GM19043 (cell line): ENCODE measurements around the gene MMP26.

Experiments used
- ATAC-seq: cut with Tn5 transposase; IDR thresholded peaks from one replicate; pipeline ENCODE4 v1.9.1; 2021; ENCODE audit warnings: low read depth; ENCODE audit not compliant: unreplicated experiment

The MMP26 gene

DNA sequence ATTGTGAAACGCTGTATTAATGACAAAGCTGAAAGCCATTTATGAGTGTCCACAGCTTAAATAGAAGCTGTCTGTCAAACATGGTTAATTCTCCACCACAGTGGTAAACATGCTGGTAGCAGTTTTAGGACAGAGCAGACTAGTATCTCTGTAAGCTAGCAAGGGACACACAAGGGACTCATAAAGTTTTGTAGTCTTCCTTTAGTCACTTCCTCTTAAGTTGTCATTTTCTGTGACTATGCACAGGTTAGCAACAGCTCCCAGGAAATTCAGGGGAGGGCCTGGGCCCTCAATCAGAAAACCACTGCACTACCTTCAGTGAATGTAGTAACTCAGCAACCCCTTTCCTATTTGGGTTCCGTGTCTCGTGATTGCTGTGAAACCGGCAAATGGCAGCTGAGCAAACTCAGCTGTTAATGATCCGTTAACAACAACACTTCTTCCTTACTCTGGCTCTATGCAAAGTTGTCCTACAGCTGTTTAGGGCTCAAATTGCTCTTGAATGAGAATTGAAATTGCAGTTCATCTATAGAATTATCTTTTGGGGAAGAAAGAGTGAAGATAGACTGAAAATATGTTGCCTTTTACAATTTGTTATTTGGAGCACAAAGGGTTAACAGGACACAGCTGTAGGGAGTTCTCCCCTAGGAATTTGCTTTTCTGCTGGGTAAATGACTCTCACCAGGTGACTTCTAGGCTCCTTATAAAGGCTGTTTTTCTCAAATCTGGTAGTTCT lies at the start of gene MMP26:
MMP26 (plus strand) TSS at position 731 of the 736 bp plus-strand sequence.
- ATAC-seq = peak; percentile 72

DNA sequence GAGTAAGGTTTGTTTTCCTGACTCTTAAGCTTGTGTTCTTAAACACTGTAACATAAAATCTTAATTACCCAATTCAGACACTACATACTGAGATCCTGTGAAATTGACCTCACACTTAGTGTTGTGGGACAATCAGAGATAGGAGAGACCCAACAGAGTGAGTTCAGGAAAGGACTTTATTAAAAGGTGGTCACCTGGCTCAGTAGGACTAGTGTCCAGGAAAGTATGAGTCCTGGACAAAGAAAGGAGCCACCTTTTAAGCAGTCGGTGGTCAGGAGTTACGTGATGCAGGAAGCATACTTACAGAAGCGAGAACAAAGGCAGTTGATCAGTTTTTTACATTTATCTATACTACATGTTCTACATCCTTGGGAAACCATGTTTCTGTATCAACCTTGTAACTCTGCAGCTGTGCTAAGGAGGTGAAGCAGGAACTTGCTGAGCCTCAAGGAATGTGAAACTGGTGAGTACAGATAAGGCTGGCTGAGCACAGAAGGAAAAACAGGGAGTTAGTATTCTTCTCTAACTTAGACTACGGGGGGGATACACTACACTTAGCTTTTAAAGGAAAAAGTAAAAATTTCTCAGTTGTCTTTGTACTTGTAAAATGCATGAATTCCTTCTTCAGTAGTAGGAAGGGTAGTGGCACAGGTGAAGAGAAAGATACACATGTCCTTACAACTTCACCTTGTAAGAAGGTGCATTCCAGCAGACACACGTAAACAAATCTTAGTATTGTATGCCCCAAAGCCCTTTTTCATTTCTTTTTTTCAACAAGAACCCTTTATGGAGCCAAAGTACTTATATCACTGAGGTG lies 45.7 kb upstream of the MMP26 start:
- ATAC-seq = no peak

DNA sequence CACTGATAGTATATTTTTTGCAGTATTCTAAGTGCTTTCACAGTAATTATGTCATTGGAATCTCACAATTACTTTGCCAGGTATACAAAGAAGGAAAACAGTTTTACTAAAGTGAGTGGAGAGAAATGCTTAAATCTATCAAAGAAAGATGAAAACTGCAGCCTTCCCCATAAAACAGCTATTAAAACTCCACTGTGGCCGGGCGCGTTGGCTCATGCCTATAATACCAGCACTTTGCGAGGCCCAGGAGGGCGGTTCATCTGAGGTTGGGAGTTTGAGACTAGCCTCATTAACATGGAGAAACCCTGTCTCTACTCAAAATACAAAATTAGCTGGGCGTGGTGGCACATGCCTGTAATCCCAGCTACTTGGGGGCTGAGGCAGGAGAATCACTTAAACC lies 41.7 kb upstream of the MMP26 start:
- ATAC-seq = no peak

DNA sequence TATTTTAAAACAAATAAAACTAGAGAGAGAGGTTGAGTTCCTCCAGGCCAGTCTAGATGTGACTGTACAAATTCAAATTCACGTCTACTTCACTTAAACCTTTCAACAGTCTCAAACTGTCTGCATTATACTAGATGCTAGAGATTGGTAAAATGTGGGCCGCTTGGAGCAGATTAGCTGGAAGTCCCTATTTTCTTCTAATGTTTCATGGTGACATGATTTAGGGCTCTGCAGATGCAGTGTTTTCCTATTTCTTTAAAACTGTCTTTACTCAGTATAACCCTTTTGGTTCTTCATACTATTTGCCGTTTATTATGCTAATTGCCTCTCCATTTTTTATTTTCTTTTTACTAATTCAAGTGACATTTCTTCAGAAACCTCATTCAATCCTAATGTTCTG lies 40.4 kb upstream of the MMP26 start:
- ATAC-seq = no peak

DNA sequence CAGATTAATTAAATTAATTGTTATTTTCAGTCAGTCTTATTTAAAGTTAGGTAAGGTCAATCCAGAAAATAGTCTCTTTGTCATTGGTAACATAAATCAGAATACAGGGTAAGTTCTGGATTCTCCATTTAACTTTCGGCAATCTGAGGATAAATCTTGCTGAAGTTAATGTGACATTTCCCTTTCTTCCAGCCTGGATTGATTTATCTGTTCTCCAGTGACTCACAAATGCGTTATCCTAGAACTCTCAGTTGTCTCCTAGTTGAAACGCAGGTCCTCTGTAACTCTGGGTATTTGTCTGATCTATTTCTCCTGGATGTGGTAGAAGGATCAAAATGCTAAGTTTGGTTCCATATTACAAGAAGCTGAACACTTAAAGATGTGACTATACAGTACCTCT lies 39.8 kb upstream of the MMP26 start:
- no peak for ATAC-seq

DNA sequence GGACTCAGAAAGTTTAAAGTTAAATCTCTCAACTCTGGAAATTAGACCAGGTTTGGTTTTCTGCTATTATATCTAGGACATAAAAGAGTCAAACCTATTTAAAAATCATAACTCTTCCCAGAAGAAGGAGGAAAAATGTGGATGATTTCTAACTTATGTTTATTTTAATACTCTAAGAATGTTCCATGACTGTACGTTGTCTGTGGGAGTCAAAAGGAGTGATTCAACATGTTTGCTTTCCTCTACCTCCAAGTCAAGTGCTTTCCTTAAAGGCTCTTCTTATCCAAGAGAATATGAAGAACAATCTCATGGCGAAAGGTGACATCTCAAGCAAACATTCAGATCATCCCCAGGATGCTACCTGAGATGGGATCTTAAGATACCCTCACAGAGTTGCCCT lies 39.2 kb upstream of the MMP26 start:
- no peak for ATAC-seq

DNA sequence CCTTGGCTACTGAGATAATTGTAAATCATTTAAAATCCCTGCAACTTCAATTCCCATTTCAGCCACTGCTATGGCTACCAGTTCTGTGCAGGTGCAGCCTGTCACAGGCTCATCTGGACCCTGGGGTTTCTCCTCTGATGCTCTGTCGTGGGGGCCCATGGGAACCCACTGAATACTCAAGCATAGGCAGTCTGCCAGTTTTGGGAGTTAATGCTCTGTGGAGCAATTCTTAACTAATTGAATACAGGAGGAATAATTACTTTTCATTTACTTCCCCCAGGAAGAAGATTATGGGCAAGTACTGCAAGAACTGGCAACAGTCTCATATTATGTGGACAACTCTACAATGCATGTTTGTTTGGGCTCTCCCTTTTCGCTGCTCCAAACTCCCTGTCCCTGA lies 32.8 kb upstream of the MMP26 start:
- ATAC-seq = no peak

DNA sequence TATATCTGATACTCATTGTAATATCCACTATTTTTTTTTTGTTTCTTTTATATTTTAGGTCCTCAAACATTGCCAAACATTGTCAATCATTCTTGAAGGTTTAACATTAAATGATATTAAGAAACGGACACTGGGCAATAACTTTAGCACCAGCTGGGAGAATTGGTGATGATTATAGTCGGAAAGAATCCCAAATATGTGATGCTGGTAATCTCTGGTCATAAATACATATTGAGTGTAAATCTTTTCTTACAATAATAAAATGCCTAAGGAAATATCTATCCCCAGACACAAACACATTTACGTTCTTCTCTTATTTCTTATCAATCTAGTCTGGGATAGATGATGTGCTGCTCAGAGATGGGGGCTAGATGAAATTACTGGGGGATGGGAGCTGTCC lies 32.1 kb upstream of the MMP26 start:
- ATAC-seq = no peak

DNA sequence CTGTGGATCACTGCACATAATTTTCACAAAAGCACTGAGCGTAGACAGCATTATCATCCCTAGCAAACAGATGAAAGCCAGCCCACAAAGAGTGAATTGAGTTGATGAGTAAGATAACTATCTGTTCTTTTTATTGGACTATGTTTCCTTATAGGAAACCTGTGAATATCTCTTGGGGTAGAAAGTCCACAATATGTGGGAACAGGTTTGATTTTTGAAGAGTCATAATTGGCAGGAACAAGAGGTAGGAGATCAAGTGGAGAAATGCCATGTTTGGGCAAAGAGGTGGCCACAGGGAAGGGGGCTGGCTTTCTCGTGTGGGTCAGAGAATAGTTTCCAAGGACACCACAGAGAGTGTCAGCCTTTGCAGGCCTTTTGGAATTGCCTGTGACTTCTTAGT lies 30.8 kb upstream of the MMP26 start:
- no peak for ATAC-seq

DNA sequence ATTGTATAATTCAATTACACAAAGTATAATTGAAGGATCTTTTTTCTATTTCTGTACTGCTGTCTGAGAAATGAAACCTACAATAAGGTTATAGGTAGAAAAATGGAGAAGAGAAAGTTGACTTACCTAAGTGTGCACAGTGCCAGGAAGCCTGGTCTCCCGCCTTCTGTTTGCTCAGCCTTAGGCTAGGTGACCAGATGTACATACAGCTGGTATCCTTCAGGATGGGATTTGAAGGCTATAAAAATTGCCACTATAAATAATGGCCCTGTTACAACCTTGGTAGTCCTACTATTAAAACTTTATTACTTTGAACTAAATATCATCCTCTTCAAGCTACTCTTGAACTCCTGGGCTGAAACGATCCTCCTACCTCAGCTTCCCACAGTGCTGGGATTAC lies 26.6 kb upstream of the MMP26 start:
- ATAC-seq = no peak

DNA sequence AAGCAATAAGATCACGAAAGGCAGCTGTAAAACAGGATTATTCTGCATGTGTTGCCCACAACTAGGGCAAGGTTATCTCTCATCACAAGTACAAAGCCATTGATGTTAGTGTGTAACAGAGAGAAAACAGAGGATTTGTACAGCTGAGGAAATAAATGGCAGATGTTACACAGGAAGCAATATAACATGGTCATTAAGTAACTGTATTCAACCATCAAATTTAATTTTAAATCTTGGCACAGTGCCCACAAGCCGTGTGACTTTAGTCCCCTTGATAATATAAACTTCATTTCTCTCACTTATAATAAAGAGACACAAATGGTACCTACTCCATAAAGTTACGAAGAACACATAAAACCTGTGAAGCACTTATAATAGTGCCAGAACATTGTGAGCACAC lies 24.2 kb upstream of the MMP26 start:
- no peak for ATAC-seq

DNA sequence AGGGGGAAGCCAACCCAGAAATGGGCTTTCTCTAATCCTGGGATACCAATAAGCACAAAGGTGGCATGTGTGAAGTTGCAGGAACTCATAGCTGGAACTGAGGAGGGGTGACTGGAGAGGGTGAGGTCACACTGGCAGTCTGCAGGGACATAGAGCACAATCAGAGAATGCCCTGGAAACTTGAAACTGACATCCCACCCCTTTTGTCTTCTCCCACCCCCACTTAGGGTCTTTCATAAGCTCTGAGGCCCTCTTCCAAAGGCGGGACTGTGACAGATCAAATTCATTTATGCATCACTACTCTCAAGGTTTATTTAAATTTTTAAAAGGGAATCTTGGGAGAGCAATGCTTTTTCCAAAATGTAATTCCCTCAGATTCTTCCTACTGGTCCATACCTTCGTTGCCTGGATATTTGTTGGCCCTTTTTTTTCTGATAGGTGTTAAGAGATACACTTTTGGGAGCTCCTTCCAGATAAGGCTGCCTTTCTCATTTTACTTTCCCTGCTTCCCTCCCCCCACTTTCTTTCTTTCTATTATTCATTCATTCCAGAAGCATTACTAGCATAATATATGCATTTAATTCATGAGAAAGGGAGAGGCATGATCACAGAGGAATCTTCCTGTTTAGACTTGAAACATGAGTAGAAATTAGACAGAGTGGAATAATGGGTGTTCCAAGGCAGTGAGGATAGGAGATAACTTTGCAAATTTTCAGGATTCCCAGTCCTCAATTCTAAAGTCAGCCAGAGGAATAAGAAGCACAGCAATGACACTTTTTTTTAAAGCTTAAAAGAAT lies 21.8 kb upstream of the MMP26 start:
- ATAC-seq = no peak

DNA sequence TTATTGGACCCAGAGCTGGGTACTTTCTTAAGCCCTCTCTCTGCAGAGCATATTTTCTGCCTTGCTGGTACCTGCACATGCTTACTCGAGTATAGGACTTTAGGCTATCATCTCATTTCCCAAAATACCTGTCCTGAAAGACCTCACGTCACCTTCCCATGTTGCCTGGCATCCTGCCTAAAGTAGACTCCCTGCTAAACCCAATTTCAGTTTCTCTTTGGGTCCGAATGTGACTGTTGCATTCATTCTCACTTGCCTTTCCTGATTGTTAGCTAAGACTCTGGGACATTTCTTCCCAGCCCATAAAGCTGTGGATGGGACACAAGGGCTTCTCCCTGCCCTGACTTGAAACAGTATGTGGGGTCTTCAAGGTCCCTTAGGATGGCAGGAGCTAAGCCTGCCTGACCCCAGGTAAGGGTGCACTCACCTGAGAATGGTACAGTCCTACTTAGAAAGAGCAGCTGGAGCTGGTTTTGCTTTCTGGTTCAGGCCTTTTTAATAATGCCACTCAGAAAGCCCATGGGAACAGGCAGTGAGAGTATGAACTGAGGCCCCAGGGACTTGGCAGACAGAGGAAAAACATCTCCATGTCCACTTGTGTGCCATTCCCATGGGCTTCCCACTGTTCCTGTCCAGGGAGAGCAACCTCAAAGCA lies 19.8 kb upstream of the MMP26 start:
- no peak for ATAC-seq

DNA sequence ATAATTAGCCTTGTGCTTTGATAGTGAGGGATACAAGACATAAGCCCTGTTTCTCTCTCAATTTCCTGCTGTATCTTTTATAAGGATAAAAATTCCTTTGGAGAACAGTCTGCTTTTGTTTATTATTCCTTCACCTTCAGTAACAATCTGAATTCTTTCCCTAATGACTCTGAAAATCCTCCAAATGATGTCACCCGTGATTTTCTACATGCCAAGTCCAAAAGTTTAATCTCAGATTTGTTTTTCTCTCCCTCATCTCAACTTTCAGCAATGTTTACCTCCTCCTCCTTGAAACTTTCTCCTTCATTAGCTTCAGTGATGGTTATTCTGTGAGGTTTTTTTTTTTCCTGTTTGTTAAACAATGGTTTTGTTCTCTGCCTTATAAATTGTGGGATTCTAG lies 9.1 kb upstream of the MMP26 start:
- ATAC-seq = no peak

DNA sequence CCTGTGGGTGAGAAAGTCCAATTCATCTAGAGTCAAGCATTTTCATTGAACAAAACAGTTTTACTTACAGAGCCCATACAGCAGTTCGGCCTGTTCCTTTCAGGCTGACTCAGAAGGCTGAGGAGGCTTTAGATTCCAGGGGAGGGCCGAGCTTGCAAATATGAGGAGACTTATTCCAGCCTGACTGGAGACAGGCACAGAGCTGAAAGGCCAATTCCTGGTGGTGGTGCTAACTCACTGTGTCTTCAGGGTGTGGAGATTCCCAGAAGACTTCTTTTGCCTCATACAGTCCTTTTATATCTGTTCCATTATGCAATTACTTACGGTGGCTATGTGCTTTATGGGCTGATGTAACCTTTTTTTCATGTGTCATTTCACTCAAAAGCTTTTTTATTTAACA lies 7.0 kb upstream of the MMP26 start, which contains the start of gene OR51E2:
OR51E2 (minus strand) TSS at position 269 of the 400 bp plus-strand sequence. CDS start 15,142 bp downstream, outside the sequence.
- ATAC-seq = no peak

DNA sequence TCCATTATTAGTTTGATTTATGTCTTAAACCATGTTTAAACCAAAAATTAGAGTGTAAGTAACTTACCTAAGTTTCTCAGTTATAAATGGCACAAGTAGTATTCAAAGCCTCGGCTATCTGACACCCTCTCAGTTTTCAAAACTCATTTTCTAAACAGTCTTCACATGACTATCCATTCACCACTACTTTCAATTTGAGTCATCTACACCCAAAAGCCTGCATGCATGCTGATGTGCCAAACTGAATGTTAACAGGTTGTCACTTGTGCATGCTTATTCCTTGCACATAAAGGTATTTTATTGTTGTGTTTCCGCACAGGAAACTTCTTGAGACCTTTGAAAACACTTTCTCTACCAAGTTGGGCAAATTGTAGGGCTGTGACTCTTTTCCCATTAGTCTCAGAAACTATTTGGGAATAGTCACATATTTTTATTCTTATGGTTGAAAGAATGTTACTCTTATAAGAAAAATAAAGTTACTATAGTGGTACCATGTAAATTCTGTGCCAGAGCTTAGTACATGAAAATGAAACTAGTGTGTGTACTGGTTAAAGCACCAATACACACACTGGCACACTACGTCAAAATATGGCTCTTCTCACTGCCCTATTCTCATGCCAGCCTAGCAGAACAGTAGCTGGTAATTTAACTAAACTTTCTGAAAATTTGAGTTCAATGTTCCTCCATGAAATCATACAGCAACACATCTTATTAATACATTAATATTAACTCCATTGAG lies 4.7 kb upstream of the MMP26 start:
- ATAC-seq = peak; percentile 66

DNA sequence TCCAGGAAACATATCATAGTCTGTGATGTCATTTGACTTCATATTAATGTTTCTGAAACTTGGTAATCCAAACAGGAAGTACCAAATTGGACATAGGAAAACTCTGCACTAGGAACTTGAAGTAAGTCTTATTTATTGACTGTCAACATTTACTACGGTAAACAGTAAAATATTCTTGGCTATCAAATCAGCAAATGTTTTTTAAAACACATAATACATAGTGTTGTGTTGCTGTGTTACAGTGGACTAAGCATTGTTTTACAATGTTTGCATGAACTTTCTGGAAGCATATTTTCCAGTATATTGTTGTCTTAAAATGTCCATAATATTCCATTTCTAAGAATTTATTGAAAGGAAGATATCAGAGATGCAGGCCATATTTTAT lies 4.2 kb upstream of the MMP26 start:
- ATAC-seq = no peak

DNA sequence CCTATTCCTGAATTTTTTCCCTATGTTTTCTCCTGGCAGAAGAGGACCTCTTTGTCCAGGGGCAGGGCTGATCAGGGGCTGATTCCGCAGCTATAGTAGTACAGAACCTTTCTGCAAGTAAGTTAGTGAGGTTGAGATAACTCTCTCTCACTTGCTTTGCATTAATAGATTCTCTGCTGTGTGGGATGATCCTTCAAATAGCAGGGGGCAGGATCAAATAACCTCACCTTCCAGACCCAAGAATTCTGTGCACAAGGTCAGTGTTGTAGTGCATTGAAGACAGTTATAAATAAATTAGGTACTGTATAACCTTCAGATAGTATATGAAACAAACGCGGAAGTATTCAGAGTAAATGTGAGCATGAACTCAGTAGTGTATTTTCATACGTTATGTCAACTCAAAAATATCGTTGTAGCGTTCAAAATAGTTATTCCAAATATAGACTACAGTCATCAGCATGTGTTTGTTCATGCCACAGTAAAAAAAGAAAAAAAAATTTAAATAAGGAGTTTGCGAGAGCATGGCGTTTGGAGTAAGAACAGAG lies 278 bp downstream of the MMP26 start:
- no peak for ATAC-seq

DNA sequence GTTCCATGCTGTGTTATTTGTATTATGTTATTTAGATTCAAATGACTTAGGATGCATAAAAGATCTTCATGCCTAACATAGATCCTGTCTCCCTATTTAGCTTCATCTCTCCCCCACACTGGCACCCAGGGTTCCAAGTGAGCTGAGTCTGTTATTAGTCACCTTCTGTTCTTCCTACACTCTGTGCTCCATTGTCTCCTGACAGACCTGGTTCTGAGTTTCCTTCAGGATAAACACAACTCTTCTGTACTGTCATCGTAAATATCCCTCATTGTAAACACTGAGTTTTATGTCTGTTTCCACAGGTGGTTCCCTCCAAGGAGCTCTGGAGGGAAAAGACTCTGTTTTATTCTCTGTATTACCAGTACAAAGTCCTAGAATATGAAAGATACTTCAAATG lies 8.7 kb downstream of the MMP26 start:
- ATAC-seq = no peak

DNA sequence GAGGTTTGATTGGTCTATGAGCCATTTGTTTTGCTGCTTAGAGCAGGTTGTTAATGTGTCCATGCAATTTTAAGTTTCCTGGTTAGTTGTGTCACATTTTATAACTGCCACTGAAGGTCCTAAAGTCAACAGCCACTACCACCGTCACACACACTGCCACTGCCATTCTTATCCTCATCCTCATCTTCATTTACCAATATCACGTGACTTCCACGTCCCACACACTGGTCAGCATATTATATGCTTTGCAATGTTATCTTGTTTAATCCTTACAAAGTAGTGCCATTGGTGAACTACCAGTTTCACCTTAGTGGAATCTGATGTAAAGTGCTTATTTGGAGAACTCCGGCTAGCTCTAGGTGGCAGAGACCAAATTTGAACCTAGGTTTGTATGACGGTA lies 9.7 kb downstream of the MMP26 start:
- ATAC-seq = no peak
